Suprapubic skin (tissue), 4 donors: ENCODE results near the gene SORT1. TPM values are rescaled to one million over a fixed set of nuclear protein-coding genes. Genes with fewer than 3 reads are reported as not detected.

ENCODE experiments used
- DNase-seq, 2 donors: peaks; one replicate each; pipeline ENCODE4 v3.0.0-alpha.2; 2019; ENCODE audit warnings: low spot score in 2 of 2
- H3K27ac ChIP-seq: fragments of 200-600 bp; sonication (generic); one replicate; pipeline ENCODE4 v1.5.1; 2019
- H3K27me3 ChIP-seq: fragments of 200-600 bp; sonication (generic); one replicate; pipeline ENCODE4 v1.5.1; 2019
- H3K36me3 ChIP-seq: fragments of 200-600 bp; sonication (generic); one replicate; pipeline ENCODE4 v1.5.1; 2019
- H3K4me1 ChIP-seq: fragments of 200-600 bp; sonication (generic); one replicate; pipeline ENCODE4 v1.5.1; 2019
- H3K4me3 ChIP-seq: fragments of 200-600 bp; sonication (generic); one replicate; pipeline ENCODE4 v1.5.1; 2019; ENCODE audit warnings: mild to moderate bottlenecking
- H3K9me3 ChIP-seq: fragments of 200-600 bp; sonication (generic); one replicate; pipeline ENCODE4 v1.5.1; 2019
- EP300 ChIP-seq: sonication (generic); formaldehyde crosslinking; IDR thresholded peaks from one replicate; pipeline ENCODE4 v1.6.1; 2017; ENCODE audit warnings: antibody characterized with exemption
- POLR2A ChIP-seq, 2 donors: fragments of 450-650 bp; IDR thresholded peaks; one replicate each; pipeline ENCODE4 v1.6.1; 2017; ENCODE audit warnings: antibody characterized with exemption in 2 of 2, mild to moderate bottlenecking in 2 of 2, moderate library complexity in 2 of 2
- POLR2AphosphoS5 ChIP-seq, 3 donors: sonication (generic); formaldehyde crosslinking; IDR thresholded peaks; one replicate each; pipeline ENCODE4 v1.6.1; 2017; ENCODE audit warnings: antibody characterized with exemption in 3 of 3
- WGBS: methylation state at CpG from one replicate; pipeline ENCODE4 v1.1.5; 2018; 5-methylcytosine and 5-hydroxymethylcytosine counted together
- total RNA-seq, 4 donors: library from RNA; depleted of rRNA; stranded (reverse); fragments of >200 nt; gene quantifications; one replicate each; pipeline ENCODE4 v1.1.0, GENCODE V29; 2016
- TF ChIP-seq, protein P1 (sequence below), 2 donors: fragments of 200-600 bp in 1 of 2; fragments of 450-650 bp in 1 of 2; sonication (generic) in 1 of 2; IDR thresholded peaks; one replicate each; pipeline ENCODE4 v1.5.1; 2016 to 2019; ENCODE audit warnings: antibody characterized with exemption in 2 of 2, mild to moderate bottlenecking in 1 of 2, moderate library complexity in 1 of 2

The SORT1 gene
- total RNA-seq, 4 donors from 2014 or later = 27.8 to 52.7 (median 34.5) TPM

DNA sequence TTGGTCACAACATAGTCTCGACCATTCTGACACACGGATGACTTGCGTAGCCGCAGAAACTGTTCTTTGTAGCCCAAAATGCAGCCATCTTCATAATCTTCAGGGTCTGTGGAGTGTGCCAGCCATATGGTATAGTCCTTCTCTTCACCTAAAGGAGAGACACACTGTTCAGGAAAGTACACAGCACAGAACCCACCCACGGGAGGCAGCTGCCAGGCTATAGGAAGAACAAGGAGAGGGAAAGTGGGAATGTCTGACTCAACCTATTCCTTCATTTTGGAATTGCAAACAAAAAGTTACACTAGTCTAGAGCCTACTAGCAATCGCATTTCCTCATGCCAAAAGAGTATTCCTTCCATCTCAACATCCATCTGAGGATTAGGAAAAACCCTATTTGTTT is 74.7 kb downstream of the SORT1 start:
- 90% methylated on average over 6 of the region's 6 CpGs for WGBS
- no peaks in the 10 kb centered on the region for H3K27me3 ChIP-seq
- no peaks in the 10 kb centered on the region for H3K4me1 ChIP-seq
- DNase-seq = no peak
- H3K9me3 ChIP-seq = no peaks in the 10 kb centered on the region
- no peak overlapping the region for H3K4me3 ChIP-seq
- H3K27ac ChIP-seq = no peak overlapping the region
- TF ChIP-seq EP300 (no peak), POLR2A (IDR thresholded peaks at IDR 0.05) (no peak), POLR2AphosphoS5 (IDR thresholded peaks at IDR 0.05) (no peak)
- TF ChIP-seq, protein P1, sequence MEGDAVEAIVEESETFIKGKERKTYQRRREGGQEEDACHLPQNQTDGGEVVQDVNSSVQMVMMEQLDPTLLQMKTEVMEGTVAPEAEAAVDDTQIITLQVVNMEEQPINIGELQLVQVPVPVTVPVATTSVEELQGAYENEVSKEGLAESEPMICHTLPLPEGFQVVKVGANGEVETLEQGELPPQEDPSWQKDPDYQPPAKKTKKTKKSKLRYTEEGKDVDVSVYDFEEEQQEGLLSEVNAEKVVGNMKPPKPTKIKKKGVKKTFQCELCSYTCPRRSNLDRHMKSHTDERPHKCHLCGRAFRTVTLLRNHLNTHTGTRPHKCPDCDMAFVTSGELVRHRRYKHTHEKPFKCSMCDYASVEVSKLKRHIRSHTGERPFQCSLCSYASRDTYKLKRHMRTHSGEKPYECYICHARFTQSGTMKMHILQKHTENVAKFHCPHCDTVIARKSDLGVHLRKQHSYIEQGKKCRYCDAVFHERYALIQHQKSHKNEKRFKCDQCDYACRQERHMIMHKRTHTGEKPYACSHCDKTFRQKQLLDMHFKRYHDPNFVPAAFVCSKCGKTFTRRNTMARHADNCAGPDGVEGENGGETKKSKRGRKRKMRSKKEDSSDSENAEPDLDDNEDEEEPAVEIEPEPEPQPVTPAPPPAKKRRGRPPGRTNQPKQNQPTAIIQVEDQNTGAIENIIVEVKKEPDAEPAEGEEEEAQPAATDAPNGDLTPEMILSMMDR (IDR thresholded peaks at IDR 0.05) = no peak
- peaks cover 68% of the 10 kb centered on the region for H3K36me3 ChIP-seq

DNA sequence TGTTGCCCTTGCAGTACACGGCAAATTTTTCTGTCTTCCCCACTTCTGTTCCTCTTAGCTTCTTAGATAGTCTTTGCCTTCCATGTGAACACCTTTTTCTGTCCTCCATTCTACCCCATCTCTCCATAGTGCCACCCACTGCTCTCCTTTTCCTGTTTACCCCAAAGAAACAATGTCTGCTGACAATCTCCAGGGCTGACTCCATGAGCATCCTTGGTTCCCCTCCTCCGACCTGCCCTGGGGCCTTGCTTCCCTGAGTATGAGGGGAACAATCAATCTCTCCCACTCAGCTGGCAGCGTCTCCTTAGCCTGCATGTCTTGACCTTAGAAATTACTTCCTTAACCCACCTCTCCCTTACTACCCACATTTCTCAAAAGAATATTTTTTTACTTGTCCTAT is 78.6 kb downstream of the SORT1 start:
- Histone ChIP-seq H3K4me3 (no peak overlapping the region), H3K9me3 (no peaks in the 10 kb centered on the region), H3K27me3 (no peaks in the 10 kb centered on the region), H3K36me3 (peaks cover 67% of the 10 kb centered on the region), H3K4me1 (no peaks in the 10 kb centered on the region), H3K27ac (no peak overlapping the region)
- 90% methylated on average over 3 of the region's 3 CpGs for WGBS
- no peak for DNase-seq
- no peak for TF ChIP-seq POLR2AphosphoS5 (IDR thresholded peaks at IDR 0.05)
- no peak for TF ChIP-seq POLR2A (IDR thresholded peaks at IDR 0.05)
- TF ChIP-seq EP300 = no peak
- TF ChIP-seq, protein P1 (IDR thresholded peaks at IDR 0.05) = no peak

DNA sequence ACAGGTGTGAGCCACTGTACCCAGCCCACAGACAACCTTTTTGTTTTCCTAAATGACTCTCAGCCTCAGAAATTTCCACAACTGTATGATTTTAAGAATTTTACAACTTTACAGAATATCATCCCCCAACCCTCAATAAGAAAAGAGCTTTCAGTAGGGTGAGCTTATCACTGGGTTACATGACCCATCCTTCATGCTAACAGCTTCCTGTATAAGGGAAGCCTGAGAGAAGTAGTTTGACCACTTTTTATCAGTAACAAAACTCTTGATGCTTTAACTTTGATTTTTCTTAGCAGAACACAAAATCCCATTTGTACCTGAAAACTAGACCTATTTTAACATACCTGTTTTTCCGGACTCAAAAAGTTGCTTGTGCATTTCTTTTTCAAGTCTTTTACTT is 81.2 kb downstream of the SORT1 start:
- TF ChIP-seq, protein P1 (IDR thresholded peaks at IDR 0.05) = no peak
- H3K36me3 ChIP-seq = peaks cover 50% of the 10 kb centered on the region
- H3K9me3 ChIP-seq = no peaks in the 10 kb centered on the region
- H3K4me1 ChIP-seq = peaks cover 4% of the 10 kb centered on the region
- no peaks in the 10 kb centered on the region for H3K27me3 ChIP-seq
- WGBS = 61% methylated on average over 1 of the region's 1 CpG
- H3K27ac ChIP-seq = no peak overlapping the region
- no peak for DNase-seq
- H3K4me3 ChIP-seq = no peak overlapping the region

DNA sequence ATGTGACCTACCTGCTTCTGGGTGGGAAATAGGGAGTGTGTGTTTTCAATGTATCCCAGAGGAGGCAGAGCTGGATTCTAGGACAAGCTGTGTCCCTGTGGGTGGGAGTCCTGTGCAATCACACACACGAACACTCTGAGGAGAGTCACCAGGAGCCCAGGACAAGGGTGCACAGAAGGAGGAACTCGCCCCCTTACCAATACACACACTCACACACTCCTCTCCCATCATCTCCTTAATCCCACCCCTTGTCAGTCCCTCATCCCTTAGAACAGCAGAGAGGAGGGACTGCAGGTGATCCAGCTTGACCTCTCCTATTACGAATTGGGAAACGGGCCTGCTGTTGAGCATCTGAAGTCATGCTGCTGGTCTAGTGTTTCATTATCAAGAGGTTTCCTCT is 82.4 kb downstream of the SORT1 start:
- H3K9me3 ChIP-seq = no peaks in the 10 kb centered on the region
- peaks cover 4% of the 10 kb centered on the region for H3K4me1 ChIP-seq
- no peak overlapping the region for H3K4me3 ChIP-seq
- TF ChIP-seq POLR2A (IDR thresholded peaks at IDR 0.05) = no peak
- no peak for TF ChIP-seq POLR2AphosphoS5 (IDR thresholded peaks at IDR 0.05)
- TF ChIP-seq, protein P1 (IDR thresholded peaks at IDR 0.05) = no peak
- TF ChIP-seq EP300 = no peak
- peaks cover 38% of the 10 kb centered on the region for H3K36me3 ChIP-seq
- no peak overlapping the region for H3K27ac ChIP-seq
- 84% methylated on average over 3 of the region's 4 CpGs for WGBS
- H3K27me3 ChIP-seq = no peaks in the 10 kb centered on the region
- no peak for DNase-seq

DNA sequence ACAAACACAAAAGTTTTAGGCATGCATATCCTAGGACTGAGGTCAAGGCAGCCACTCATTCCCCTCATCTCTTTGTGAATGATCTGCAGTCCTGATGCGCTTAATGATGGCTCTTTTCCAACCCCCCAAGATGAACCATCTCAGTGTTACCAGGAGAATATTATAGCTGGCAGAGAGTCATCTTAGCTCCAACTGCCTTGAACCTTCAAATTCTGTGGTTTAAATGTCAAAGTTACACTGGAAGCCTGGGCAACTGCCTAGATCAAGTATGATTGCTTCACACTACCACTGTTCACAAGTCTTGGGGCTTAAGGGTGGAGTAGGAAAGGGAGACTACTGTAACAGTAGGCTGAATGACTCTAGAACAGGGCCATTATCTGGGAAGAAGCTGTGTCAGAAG is 82.9 kb downstream of the SORT1 start:
- WGBS = 96% methylated on average over 1 of the region's 1 CpG
- Histone ChIP-seq H3K9me3 (no peaks in the 10 kb centered on the region), H3K27ac (no peak overlapping the region), H3K4me1 (peaks cover 4% of the 10 kb centered on the region), H3K36me3 (peaks cover 36% of the 10 kb centered on the region), H3K27me3 (no peaks in the 10 kb centered on the region), H3K4me3 (no peak overlapping the region)
- no peak for DNase-seq
- TF ChIP-seq POLR2AphosphoS5 (IDR thresholded peaks at IDR 0.05) = no peak
- TF ChIP-seq, protein P1 (IDR thresholded peaks at IDR 0.05) = no peak
- no peak for TF ChIP-seq EP300
- no peak for TF ChIP-seq POLR2A (IDR thresholded peaks at IDR 0.05)
